ENCODE results near the gene PDSS2. TPM values are rescaled to one million over a fixed set of nuclear protein-coding genes. Genes with fewer than 3 reads are reported as not detected.
"Not testable (repeated sequence)": the region's sequence is repeated elsewhere in the genome, so short reads cannot be mapped to it uniquely, and the experiment has no call there.

Gene PDSS2
- total and polyA plus RNA-seq, 2 donors (not counting 1 experiment from before 2014, with no cell fraction given) = 16.9 to 17.0 TPM

DNA sequence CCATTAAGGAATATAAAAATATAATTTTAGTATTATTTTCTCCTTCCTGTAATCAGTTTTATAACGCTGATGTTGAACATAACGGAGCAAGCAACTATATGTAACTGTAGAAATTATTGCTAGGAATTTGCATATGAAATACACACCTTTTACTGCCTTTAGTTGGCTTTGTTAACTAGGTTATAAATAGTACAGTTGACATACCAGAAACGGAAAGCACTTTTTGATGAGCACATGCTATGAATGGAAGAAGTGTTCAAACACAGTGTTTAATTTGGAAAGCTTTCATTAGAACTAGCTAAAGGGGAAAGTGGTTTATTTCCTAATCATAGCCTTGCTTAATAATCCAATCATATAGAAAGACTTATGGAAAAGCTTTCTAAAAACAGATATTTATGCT, 318.8 kb downstream of the PDSS2 start:
- intact Hi-C loops (cut with micrococcal nuclease) = no loop called here
- ChIA-PET POLR2A (no interaction called here), CTCF (no interaction called here)
- no peak overlapping the region for H3K4me3 Mint-ChIP-seq
- H3K9me3 Mint-ChIP-seq (ENCODE audit: insufficient read depth) = no peaks in the 10 kb centered on the region
- no peak overlapping the region for H3K4me2 ChIP-seq (replicated peaks; ENCODE audit: low read depth, low read length, poor library complexity, severe bottlenecking)
- no peak for DNase-seq
- H2AFZ ChIP-seq (ENCODE audit: insufficient read depth, low read depth, low read length, poor library complexity, severe bottlenecking) = no peak overlapping the region
- no peak for ATAC-seq (ENCODE audit: low read depth)
- no peak overlapping the region for H3K9ac ChIP-seq (ENCODE audit: low read length)
- no peaks in the 10 kb centered on the region for H4K20me1 ChIP-seq (ENCODE audit: control insufficient read depth, insufficient read depth, low read length, poor library complexity, severe bottlenecking)
- no peak overlapping the region for H3K4me3 ChIP-seq (ENCODE audit: control extremely low read depth in 1 of 5, extremely low read depth in 1 of 5, insufficient read depth in 1 of 5, low read depth in 2 of 5, low read length in 4 of 5)
- H3K27ac ChIP-seq (ENCODE audit: low read length in 2 of 2) = no peak overlapping the region
- no CpG with 5 or more reads among the region's 3 CpGs for WGBS (ENCODE audit: insufficient coverage)
- no peak for TF ChIP-seq EZH2 (IDR thresholded peaks at IDR 0.05; ENCODE audit: borderline replicate concordance, insufficient read depth, low read depth, low read length, poor library complexity, severe bottlenecking)
- TF ChIP-seq, protein P1, sequence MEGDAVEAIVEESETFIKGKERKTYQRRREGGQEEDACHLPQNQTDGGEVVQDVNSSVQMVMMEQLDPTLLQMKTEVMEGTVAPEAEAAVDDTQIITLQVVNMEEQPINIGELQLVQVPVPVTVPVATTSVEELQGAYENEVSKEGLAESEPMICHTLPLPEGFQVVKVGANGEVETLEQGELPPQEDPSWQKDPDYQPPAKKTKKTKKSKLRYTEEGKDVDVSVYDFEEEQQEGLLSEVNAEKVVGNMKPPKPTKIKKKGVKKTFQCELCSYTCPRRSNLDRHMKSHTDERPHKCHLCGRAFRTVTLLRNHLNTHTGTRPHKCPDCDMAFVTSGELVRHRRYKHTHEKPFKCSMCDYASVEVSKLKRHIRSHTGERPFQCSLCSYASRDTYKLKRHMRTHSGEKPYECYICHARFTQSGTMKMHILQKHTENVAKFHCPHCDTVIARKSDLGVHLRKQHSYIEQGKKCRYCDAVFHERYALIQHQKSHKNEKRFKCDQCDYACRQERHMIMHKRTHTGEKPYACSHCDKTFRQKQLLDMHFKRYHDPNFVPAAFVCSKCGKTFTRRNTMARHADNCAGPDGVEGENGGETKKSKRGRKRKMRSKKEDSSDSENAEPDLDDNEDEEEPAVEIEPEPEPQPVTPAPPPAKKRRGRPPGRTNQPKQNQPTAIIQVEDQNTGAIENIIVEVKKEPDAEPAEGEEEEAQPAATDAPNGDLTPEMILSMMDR (IDR thresholded peaks at IDR 0.05) = no peak
- H3K27me3 ChIP-seq (replicated peaks in 1 of 4; ENCODE audit: control extremely low read depth in 1 of 4, control insufficient read depth in 3 of 4, insufficient read depth in 4 of 4, low read length in 3 of 4) = no peaks in the 10 kb centered on the region
- H3K9me3 ChIP-seq (ENCODE audit: control extremely low read depth in 1 of 3, control insufficient read depth in 2 of 3, insufficient read depth in 1 of 3, low read length in 2 of 3) = no peaks in the 10 kb centered on the region
- no peaks in the 10 kb centered on the region for H3K4me1 Mint-ChIP-seq
- H3K4me1 ChIP-seq (ENCODE audit: control insufficient read depth in 2 of 2, insufficient read depth in 2 of 2, low read length in 2 of 2) = no peaks in the 10 kb centered on the region
- no peaks in the 10 kb centered on the region for H3K27me3 Mint-ChIP-seq
- H3K36me3 ChIP-seq (replicated peaks in 1 of 2; ENCODE audit: control extremely low read depth in 1 of 2, control insufficient read depth in 1 of 2, extremely low read depth in 1 of 2, insufficient read depth in 2 of 2, low read length in 1 of 2) = no peaks in the 10 kb centered on the region
- H3K79me2 ChIP-seq (ENCODE audit: control insufficient read depth, insufficient read depth, low read length) = no peaks in the 10 kb centered on the region
- H3K27ac Mint-ChIP-seq = no peak overlapping the region

GRCh38 chr6:107136324-107136723, 323.0 kb downstream of the PDSS2 start:
- H3K9me3 ChIP-seq (ENCODE audit: control extremely low read depth in 1 of 3, control insufficient read depth in 2 of 3, insufficient read depth in 1 of 3, low read length in 2 of 3); H3K27me3 ChIP-seq (replicated peaks in 1 of 4; ENCODE audit: control extremely low read depth in 1 of 4, control insufficient read depth in 3 of 4, insufficient read depth in 4 of 4, low read length in 3 of 4); H3K9me3 Mint-ChIP-seq (ENCODE audit: insufficient read depth); H3K27me3 Mint-ChIP-seq; H3K4me2 ChIP-seq (replicated peaks; ENCODE audit: low read depth, low read length, poor library complexity, severe bottlenecking); H2AFZ ChIP-seq (ENCODE audit: insufficient read depth, low read depth, low read length, poor library complexity, severe bottlenecking); CTCF ChIA-PET; H3K27ac Mint-ChIP-seq; H3K36me3 ChIP-seq (replicated peaks in 1 of 2; ENCODE audit: control extremely low read depth in 1 of 2, control insufficient read depth in 1 of 2, extremely low read depth in 1 of 2, insufficient read depth in 2 of 2, low read length in 1 of 2); H3K79me2 ChIP-seq (ENCODE audit: control insufficient read depth, insufficient read depth, low read length); ATAC-seq (ENCODE audit: low read depth); H3K4me1 ChIP-seq (ENCODE audit: control insufficient read depth in 2 of 2, insufficient read depth in 2 of 2, low read length in 2 of 2); H4K20me1 ChIP-seq (ENCODE audit: control insufficient read depth, insufficient read depth, low read length, poor library complexity, severe bottlenecking); H3K4me1 Mint-ChIP-seq; H3K9ac ChIP-seq (ENCODE audit: low read length); DNase-seq; POLR2A ChIA-PET; H3K27ac ChIP-seq (ENCODE audit: low read length in 2 of 2); H3K4me3 ChIP-seq (ENCODE audit: control extremely low read depth in 1 of 5, extremely low read depth in 1 of 5, insufficient read depth in 1 of 5, low read depth in 2 of 5, low read length in 4 of 5); intact Hi-C loops (cut with micrococcal nuclease); H3K4me3 Mint-ChIP-seq: not testable (repeated sequence)
- 100% methylated on average over 2 of the region's 3 CpGs for WGBS (ENCODE audit: insufficient coverage)

DNA sequence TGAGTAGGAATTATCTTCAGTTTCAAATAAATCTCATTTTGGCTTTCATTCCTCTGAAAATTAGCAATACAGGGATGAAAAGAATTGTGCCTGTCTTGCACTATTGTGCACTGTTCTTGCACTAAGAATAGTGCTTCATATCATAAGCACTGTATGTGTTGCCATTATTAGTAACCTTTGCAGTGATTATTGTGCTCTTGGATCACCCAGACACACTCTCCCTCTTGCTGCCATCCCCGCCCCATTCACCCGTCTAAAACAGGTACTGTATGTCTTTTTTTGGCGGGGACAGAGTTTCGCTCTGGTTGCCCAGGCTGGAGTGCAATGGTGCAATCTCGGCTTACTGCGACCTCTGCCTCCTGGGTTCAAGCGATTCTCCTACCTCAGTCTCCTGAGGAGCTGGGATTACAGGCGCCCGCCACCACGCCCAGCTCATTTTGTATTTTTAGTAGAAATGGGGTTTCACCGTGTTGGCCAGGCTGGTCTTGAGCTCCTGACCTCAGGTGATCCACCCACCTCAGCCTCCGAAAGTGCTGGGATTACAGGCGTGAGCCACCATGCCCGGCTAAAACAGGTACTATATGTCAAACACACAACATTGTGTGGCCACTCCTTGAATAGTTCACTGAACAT, 324.2 kb downstream of the PDSS2 start:
- H3K4me3 Mint-ChIP-seq; H3K4me1 ChIP-seq (ENCODE audit: control insufficient read depth in 2 of 2, insufficient read depth in 2 of 2, low read length in 2 of 2); H3K9ac ChIP-seq (ENCODE audit: low read length); H3K27ac Mint-ChIP-seq; H3K27me3 Mint-ChIP-seq; POLR2A ChIA-PET; H2AFZ ChIP-seq (ENCODE audit: insufficient read depth, low read depth, low read length, poor library complexity, severe bottlenecking); H3K36me3 ChIP-seq (replicated peaks in 1 of 2; ENCODE audit: control extremely low read depth in 1 of 2, control insufficient read depth in 1 of 2, extremely low read depth in 1 of 2, insufficient read depth in 2 of 2, low read length in 1 of 2); H4K20me1 ChIP-seq (ENCODE audit: control insufficient read depth, insufficient read depth, low read length, poor library complexity, severe bottlenecking); H3K27me3 ChIP-seq (replicated peaks in 1 of 4; ENCODE audit: control extremely low read depth in 1 of 4, control insufficient read depth in 3 of 4, insufficient read depth in 4 of 4, low read length in 3 of 4); H3K4me2 ChIP-seq (replicated peaks; ENCODE audit: low read depth, low read length, poor library complexity, severe bottlenecking); H3K9me3 ChIP-seq (ENCODE audit: control extremely low read depth in 1 of 3, control insufficient read depth in 2 of 3, insufficient read depth in 1 of 3, low read length in 2 of 3); H3K27ac ChIP-seq (ENCODE audit: low read length in 2 of 2); DNase-seq; intact Hi-C loops (cut with micrococcal nuclease); H3K4me1 Mint-ChIP-seq; H3K79me2 ChIP-seq (ENCODE audit: control insufficient read depth, insufficient read depth, low read length); ATAC-seq (ENCODE audit: low read depth); H3K4me3 ChIP-seq (ENCODE audit: control extremely low read depth in 1 of 5, extremely low read depth in 1 of 5, insufficient read depth in 1 of 5, low read depth in 2 of 5, low read length in 4 of 5); H3K9me3 Mint-ChIP-seq (ENCODE audit: insufficient read depth): not testable (repeated sequence)
- WGBS (ENCODE audit: insufficient coverage) = 98% methylated on average over 7 of the region's 14 CpGs
- CTCF ChIA-PET = interaction anchor here (0.6 kb wide), 1 partner anchor 59 kb away, joined by 3 read pairs; no protein-coding TSS in a partner anchor

Data from B cell (primary cell).